ENCODE results near the gene RDH12. TPM values are rescaled to one million over a fixed set of nuclear protein-coding genes. Genes with fewer than 3 reads are reported as not detected.
A peak's percentile ranks its signal among the peaks of the same experiment; 100 is the strongest.

Gene RDH12
- total and polyA plus RNA-seq, 2 donors (not counting 3 experiments of a cell fraction or from before 2014, with no cell fraction given), result not detected

GRCh38 chr14:67735336-67736147 lies 33.9 kb downstream of the RDH12 start:
- no peaks in the 10 kb centered on the region for H3K79me2 ChIP-seq (ENCODE audit: control insufficient read depth, insufficient read depth, low read length)
- H3K36me3 ChIP-seq (ENCODE audit: control insufficient read depth in 2 of 2, extremely low read depth in 1 of 2, insufficient read depth in 2 of 2, low read length in 2 of 2), result no peaks in the 10 kb centered on the region
- ChIA-PET POLR2A (no interaction called here), CTCF (interaction anchor here (1.0 to 1.8 kb wide), 3 partner anchors 31 to 376 kb away, joined by 3 to 7 read pairs (median 5); partner anchors contain the start of gene ATP6V1D)
- H3K9me3 ChIP-seq (replicated peaks; ENCODE audit: control insufficient read depth, insufficient read depth, low read length), result no peaks in the 10 kb centered on the region
- H3K4me2 ChIP-seq (ENCODE audit: insufficient read depth, low read length), result no peak overlapping the region
- no peak overlapping the region for H3K27ac ChIP-seq (ENCODE audit: insufficient read depth, low read depth, low read length)
- no peaks in the 10 kb centered on the region for H3K27me3 ChIP-seq (ENCODE audit: control insufficient read depth in 2 of 2, insufficient read depth in 2 of 2, low read length in 2 of 2)
- TF ChIP-seq POLR2A (IDR thresholded peaks at IDR 0.05; ENCODE audit: low read depth, low read length) (no peak), GATA2 (IDR thresholded peaks at IDR 0.05; ENCODE audit: insufficient read depth, insufficient read length, low read depth, low read length) (no peak), FOS (IDR thresholded peaks at IDR 0.05; ENCODE audit: borderline replicate concordance, insufficient read depth, low read length) (no peak), MYC (IDR thresholded peaks at IDR 0.05; ENCODE audit: low read depth, low read length) (no peak)
- no peaks in the 10 kb centered on the region for H4K20me1 ChIP-seq (replicated peaks; ENCODE audit: control insufficient read depth, extremely low read depth, insufficient read depth, low read length)
- peak; percentile 89 for FAIRE-seq
- peaks cover 15% of the 10 kb centered on the region for H3K4me1 ChIP-seq (ENCODE audit: control insufficient read depth, extremely low read depth, insufficient read depth, low read length)
- no peaks in the 10 kb centered on the region for H3K9me1 ChIP-seq (replicated peaks; ENCODE audit: control insufficient read depth, extremely low read depth, insufficient read depth, low read length)
- peak overlapping the region; percentile 55 for H2AFZ ChIP-seq (ENCODE audit: low read depth, low read length)
- dilution Hi-C loops (cut with MboI; ENCODE audit: extremely low pct_ligation_motif_present, low sequenced_read_pairs), result no loop called here
- H3K4me3 ChIP-seq (replicated peaks in 1 of 3; ENCODE audit: insufficient read depth in 1 of 3, low read depth in 1 of 3, low read length in 3 of 3), result no peak overlapping the region
- peak; percentile 58 for DNase-seq (ENCODE audit: low read depth, low spot score)
- BruUV-seq (replicated peaks), result no TSS peak
- no peak overlapping the region for H3K9ac ChIP-seq (replicated peaks; ENCODE audit: extremely low read depth, insufficient read depth, low read length)
- intact Hi-C loops (cut with micrococcal nuclease), result no loop called here

- Histone ChIP-seq H4K20me1 (replicated peaks; ENCODE audit: control insufficient read depth, extremely low read depth, insufficient read depth, low read length) (no peaks in the 10 kb centered on the region), H3K79me2 (ENCODE audit: control insufficient read depth, insufficient read depth, low read length) (no peaks in the 10 kb centered on the region), H3K9ac (replicated peaks; ENCODE audit: extremely low read depth, insufficient read depth, low read length) (no peak overlapping the region), H2AFZ (ENCODE audit: low read depth, low read length) (no peak overlapping the region), H3K9me3 (replicated peaks; ENCODE audit: control insufficient read depth, insufficient read depth, low read length) (no peaks in the 10 kb centered on the region), H3K27ac (ENCODE audit: insufficient read depth, low read depth, low read length) (no peak overlapping the region), H3K36me3 (ENCODE audit: control insufficient read depth in 2 of 2, extremely low read depth in 1 of 2, insufficient read depth in 2 of 2, low read length in 2 of 2) (no peaks in the 10 kb centered on the region), H3K27me3 (ENCODE audit: control insufficient read depth in 2 of 2, insufficient read depth in 2 of 2, low read length in 2 of 2) (no peaks in the 10 kb centered on the region), H3K9me1 (replicated peaks; ENCODE audit: control insufficient read depth, extremely low read depth, insufficient read depth, low read length) (no peaks in the 10 kb centered on the region), H3K4me2 (ENCODE audit: insufficient read depth, low read length) (no peak overlapping the region), H3K4me1 (ENCODE audit: control insufficient read depth, extremely low read depth, insufficient read depth, low read length) (peaks cover 15% of the 10 kb centered on the region), H3K4me3 (replicated peaks in 1 of 3; ENCODE audit: insufficient read depth in 1 of 3, low read depth in 1 of 3, low read length in 3 of 3) (no peak overlapping the region)
- DNase-seq (ENCODE audit: low read depth, low spot score) (no peak), FAIRE-seq (no peak)
- no peak for TF ChIP-seq MAX (IDR thresholded peaks at IDR 0.05; ENCODE audit: insufficient read depth, insufficient read length)
- dilution Hi-C loops (cut with MboI; ENCODE audit: extremely low pct_ligation_motif_present, low sequenced_read_pairs) (no loop called here), intact Hi-C loops (cut with micrococcal nuclease) (no loop called here)
- no TSS peak for BruUV-seq (replicated peaks)
- ChIA-PET CTCF (no interaction called here), POLR2A (no interaction called here)
Measured at GRCh38 chr14:67736771-67737170, 35.1 kb downstream of the RDH12 start.
